Hepatocyte (in vitro differentiated cells): Measurements from ENCODE around the gene REEP5.

Experiments used
- EZH2 ChIP-seq: fragments of 200-600 bp; sonication (generic); IDR thresholded peaks from 2 replicates; pipeline ENCODE4 v1.6.1; 2016; ENCODE audit warnings: antibody characterized with exemption, mild to moderate bottlenecking, borderline replicate concordance
- TF ChIP-seq, protein P1 (sequence below): fragments of 200-600 bp; sonication (generic); IDR thresholded peaks from 2 replicates; pipeline ENCODE4 v1.5.1; 2016; ENCODE audit warnings: antibody characterized with exemption, mild to moderate bottlenecking; ENCODE audit not compliant: poor library complexity

DNA sequence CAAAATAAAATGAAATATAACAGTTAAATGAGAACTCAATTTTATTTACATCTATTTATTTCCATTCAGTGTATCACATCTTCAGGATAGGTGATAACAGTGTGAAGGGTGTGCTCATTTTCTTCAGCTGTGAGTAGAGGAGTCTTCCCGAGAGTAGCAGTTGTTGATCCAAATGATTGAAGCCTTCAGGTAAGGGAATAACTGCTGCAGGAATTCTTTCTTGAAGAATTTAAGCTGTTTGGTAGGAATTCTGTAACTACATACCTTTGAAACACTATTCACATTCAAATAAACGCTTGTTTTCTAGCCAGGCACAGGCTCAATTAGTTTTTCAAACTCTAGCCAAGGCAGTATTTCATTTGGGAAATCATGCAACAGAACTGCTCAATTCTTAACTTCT lies 45.7 kb downstream of the REEP5 start:
- TF ChIP-seq, protein P1, sequence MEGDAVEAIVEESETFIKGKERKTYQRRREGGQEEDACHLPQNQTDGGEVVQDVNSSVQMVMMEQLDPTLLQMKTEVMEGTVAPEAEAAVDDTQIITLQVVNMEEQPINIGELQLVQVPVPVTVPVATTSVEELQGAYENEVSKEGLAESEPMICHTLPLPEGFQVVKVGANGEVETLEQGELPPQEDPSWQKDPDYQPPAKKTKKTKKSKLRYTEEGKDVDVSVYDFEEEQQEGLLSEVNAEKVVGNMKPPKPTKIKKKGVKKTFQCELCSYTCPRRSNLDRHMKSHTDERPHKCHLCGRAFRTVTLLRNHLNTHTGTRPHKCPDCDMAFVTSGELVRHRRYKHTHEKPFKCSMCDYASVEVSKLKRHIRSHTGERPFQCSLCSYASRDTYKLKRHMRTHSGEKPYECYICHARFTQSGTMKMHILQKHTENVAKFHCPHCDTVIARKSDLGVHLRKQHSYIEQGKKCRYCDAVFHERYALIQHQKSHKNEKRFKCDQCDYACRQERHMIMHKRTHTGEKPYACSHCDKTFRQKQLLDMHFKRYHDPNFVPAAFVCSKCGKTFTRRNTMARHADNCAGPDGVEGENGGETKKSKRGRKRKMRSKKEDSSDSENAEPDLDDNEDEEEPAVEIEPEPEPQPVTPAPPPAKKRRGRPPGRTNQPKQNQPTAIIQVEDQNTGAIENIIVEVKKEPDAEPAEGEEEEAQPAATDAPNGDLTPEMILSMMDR = no peak
- no peak for TF ChIP-seq EZH2
